PC-9 (cell line): ENCODE measurements around the gene TSHZ2. TPM values are rescaled to one million over a fixed set of nuclear protein-coding genes. Genes with fewer than 3 reads are reported as not detected.

Experiments used
- BruUV-seq: library from RNA; stranded (reverse); fragments of 400-500 nt; replicated peaks from 2 replicates; lab custom pipeline; 2021; lab: Mats Ljungman, UMichigan
- CTCF ChIA-PET: fragments of 300-600 bp; sonication (Branson Sonifier 250); formaldehyde crosslinking; loops from one replicate; lab custom pipeline; 2022; ENCODE audit warnings: antibody characterized with exemption; lab: Charles Lee
- POLR2A ChIA-PET: fragments of 300-600 bp; sonication (Branson Sonifier 250); formaldehyde crosslinking; loops from one replicate; lab custom pipeline; 2022; ENCODE audit warnings: antibody characterized with exemption; ENCODE audit not compliant: unreplicated experiment; lab: Charles Lee
- DNase-seq, 2 experiments: peaks; one replicate each; pipeline versions ENCODE4 v3.0.0 to v3.0.0-alpha.2; 2015 to 2022; ENCODE audit warnings: mixed read lengths in 1 of 2
- H2AFZ ChIP-seq: fragments of 200-600 bp; sonication (generic); 2 replicates; pipeline ENCODE4 v1.8.1; 2017; ENCODE audit warnings: antibody characterized with exemption
- H3F3A ChIP-seq: fragments of 200-600 bp; sonication (generic); 2 replicates; pipeline ENCODE4 v1.8.1; 2017; ENCODE audit warnings: antibody characterized with exemption, mild to moderate bottlenecking, low read depth; ENCODE audit not compliant: insufficient read depth
- H3K27ac ChIP-seq: fragments of 200-600 bp; sonication (generic); 2 replicates; pipeline ENCODE4 v1.6.1; 2016; ENCODE audit warnings: mixed run types
- H3K27me3 ChIP-seq: fragments of 200-600 bp; sonication (generic); 2 replicates; pipeline ENCODE4 v1.6.1; 2016; ENCODE audit warnings: low read depth, mixed run types; ENCODE audit not compliant: insufficient read depth
- H3K36me3 ChIP-seq: fragments of 200-600 bp; sonication (generic); 2 replicates; pipeline ENCODE4 v1.6.1; 2016; ENCODE audit warnings: low read depth, mixed run types
- H3K4me1 ChIP-seq: fragments of 200-600 bp; sonication (generic); replicated peaks from 2 replicates; pipeline ENCODE4 v1.6.1; 2016; ENCODE audit warnings: mixed run types; ENCODE audit not compliant: insufficient read depth
- H3K4me2 ChIP-seq: fragments of 200-600 bp; sonication (generic); 2 replicates; pipeline ENCODE4 v1.6.1; 2017; ENCODE audit warnings: mixed run types
- H3K4me3 ChIP-seq: fragments of 200-600 bp; sonication (generic); 2 replicates; pipeline ENCODE4 v1.6.1; 2016; ENCODE audit warnings: mixed run types
- H3K79me2 ChIP-seq: fragments of 200-600 bp; sonication (generic); 2 replicates; pipeline ENCODE4 v1.6.1; 2017; ENCODE audit warnings: low read depth, mixed run types
- H3K9me2 ChIP-seq: fragments of 200-600 bp; sonication (generic); 2 replicates; pipeline ENCODE4 v1.8.1; 2017; ENCODE audit warnings: mild to moderate bottlenecking; ENCODE audit not compliant: insufficient read depth
- H3K9me3 ChIP-seq: fragments of 200-600 bp; sonication (generic); 2 replicates; pipeline ENCODE4 v1.8.1; 2016; ENCODE audit warnings: low read depth; ENCODE audit not compliant: insufficient read depth
- H4K20me1 ChIP-seq: fragments of 200-600 bp; sonication (generic); 2 replicates; pipeline ENCODE4 v1.8.1; 2017; ENCODE audit not compliant: insufficient read depth
- CTCF ChIP-seq: fragments of 200-600 bp; sonication (generic); conservative IDR thresholded peaks from 2 replicates; pipeline ENCODE4 v1.6.1; 2017; ENCODE audit warnings: mixed run types, antibody characterized with exemption, mild to moderate bottlenecking, moderate library complexity
- EZH2 ChIP-seq: fragments of 200-600 bp; sonication (generic); IDR thresholded peaks from 2 replicates; pipeline ENCODE4 v1.8.0; 2017; ENCODE audit warnings: antibody characterized with exemption, low read depth
- intact Hi-C: fragments of 100-400 bp; cut with micrococcal nuclease; formaldehyde crosslinking; loops from one replicate; pipeline ENCODE4 v1.10.0; 2022; ENCODE audit not compliant: unreplicated experiment
- total RNA-seq: library from RNA; stranded (reverse); gene quantifications from 2 replicates; pipeline ENCODE4 v1.2.3, GENCODE V29; 2021

Gene TSHZ2
- total RNA-seq, 1 experiment from 2014 or later: not detected

- H3K4me2 ChIP-seq: no peak overlapping the region
- no peak overlapping the region for H3K4me3 ChIP-seq
- H3K36me3 ChIP-seq: no peaks in the 10 kb centered on the region
- no peaks in the 10 kb centered on the region for H3K79me2 ChIP-seq
- TF ChIP-seq CTCF (no peak), EZH2 (no peak)
- no TSS peak for BruUV-seq
- POLR2A ChIA-PET: no interaction called here
- no peaks in the 10 kb centered on the region for H4K20me1 ChIP-seq
- no peak overlapping the region for H3K27ac ChIP-seq
- H2AFZ ChIP-seq: no peak overlapping the region
- H3F3A ChIP-seq: no peaks in the 10 kb centered on the region
- no peaks in the 10 kb centered on the region for H3K4me1 ChIP-seq
- H3K27me3 ChIP-seq: peaks cover 5% of the 10 kb centered on the region; the same call in 1 of the 2 replicates
- no peaks in the 10 kb centered on the region for H3K9me2 ChIP-seq
- intact Hi-C loops: no loop called here
- H3K9me3 ChIP-seq: no peaks in the 10 kb centered on the region; the same call in 1 of the 2 replicates
- DNase-seq: peak in 1 of 2 experiments; percentile 40
- CTCF ChIA-PET: no interaction called here
Measured at GRCh38 chr20:53077373-53078205, 105.4 kb downstream of the TSHZ2 start.

DNA sequence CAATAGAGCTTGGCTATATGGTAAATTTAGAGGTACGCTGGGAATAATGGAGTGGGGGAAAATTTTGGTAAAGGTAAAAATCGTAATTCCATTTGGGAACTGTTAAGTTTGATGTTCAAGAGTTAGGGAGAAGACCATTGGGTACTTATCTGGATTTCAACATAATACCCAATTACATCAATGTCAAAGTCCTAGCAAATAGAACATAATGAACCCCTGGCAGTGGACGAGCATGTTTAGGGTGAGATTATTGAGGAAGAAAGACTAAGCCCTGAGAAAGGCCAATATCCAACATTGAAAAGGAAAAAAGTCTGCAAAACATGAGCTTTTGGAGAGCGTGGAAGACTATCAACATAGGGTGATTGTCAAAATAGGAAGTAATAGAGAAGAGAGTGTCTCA is 106.6 kb downstream of the TSHZ2 start:
- Histone ChIP-seq H3K4me1 (no peaks in the 10 kb centered on the region), H2AFZ (no peak overlapping the region), H3K27me3 (peaks cover 8% of the 10 kb centered on the region; the same call in 1 of the 2 replicates)

DNA sequence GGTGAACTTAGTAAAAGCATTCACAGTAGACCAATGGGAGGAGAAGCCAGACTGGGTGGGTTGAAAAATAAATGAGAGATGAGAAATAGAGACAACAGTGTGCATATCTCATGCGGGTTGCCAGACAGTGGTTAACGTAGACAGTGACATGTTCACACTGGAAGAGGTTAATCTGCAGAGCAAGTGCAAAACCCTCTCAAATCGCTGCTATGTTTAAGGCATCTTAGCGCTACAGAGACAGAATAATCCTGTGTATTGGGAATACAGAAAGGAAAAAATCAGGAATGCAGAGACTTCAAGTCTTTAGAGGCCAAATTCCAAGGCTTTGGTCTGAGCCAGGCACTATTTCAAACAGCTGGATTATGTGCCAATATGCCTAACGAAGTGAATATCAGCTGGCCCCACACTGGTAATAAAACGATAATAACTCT is 107.1 kb downstream of the TSHZ2 start:
- intact Hi-C loops: no loop called here
- Histone ChIP-seq H4K20me1 (no peaks in the 10 kb centered on the region), H3K27me3 (peaks cover 10% of the 10 kb centered on the region; the same call in 1 of the 2 replicates), H3K36me3 (no peaks in the 10 kb centered on the region), H3K9me3 (no peaks in the 10 kb centered on the region; the same call in 1 of the 2 replicates), H2AFZ (no peak overlapping the region), H3F3A (no peaks in the 10 kb centered on the region), H3K4me1 (no peaks in the 10 kb centered on the region), H3K79me2 (no peaks in the 10 kb centered on the region), H3K9me2 (no peaks in the 10 kb centered on the region), H3K4me2 (no peak overlapping the region), H3K27ac (no peak overlapping the region), H3K4me3 (no peak overlapping the region)
- ChIA-PET POLR2A (no interaction called here), CTCF (interaction anchor here (0.6 kb wide), 1 partner anchor 79 kb away, joined by 4 read pairs; no protein-coding TSS in a partner anchor)
- no peak for DNase-seq
- TF ChIP-seq CTCF (no peak), EZH2 (no peak)
- BruUV-seq: no TSS peak

More for the DNA sequence above, 106.6 kb downstream of the TSHZ2 start:
- DNase-seq: no peak
- Histone ChIP-seq H3K79me2 (no peaks in the 10 kb centered on the region), H3K36me3 (no peaks in the 10 kb centered on the region), H3K9me2 (no peaks in the 10 kb centered on the region), H3K4me3 (no peak overlapping the region), H3K4me2 (no peak overlapping the region), H3K27ac (no peak overlapping the region), H3K9me3 (no peaks in the 10 kb centered on the region; the same call in 1 of the 2 replicates), H4K20me1 (no peaks in the 10 kb centered on the region), H3F3A (no peaks in the 10 kb centered on the region)
- TF ChIP-seq EZH2 (no peak), CTCF (no peak)
- no TSS peak for BruUV-seq
- ChIA-PET CTCF (no interaction called here), POLR2A (no interaction called here)
- intact Hi-C loops: no loop called here
